GDM1 (cell line): ENCODE measurements around the gene SNN.

Experiments used
- DNase-seq: peaks from one replicate; lab custom pipeline; 2025; lab: John Stamatoyannopoulos, UW

SNN gene

GRCh38 chr16:11667221-11667823, 933 bp upstream of the SNN start:
- no peak for DNase-seq

GRCh38 chr16:11668623-11669379, 546 bp downstream of the SNN start:
- no peak for DNase-seq

GRCh38 chr16:11669380-11670146, 1.3 kb downstream of the SNN start:
- DNase-seq: no peak

GRCh38 chr16:11670171-11671131, 2.2 kb downstream of the SNN start:
- DNase-seq: no peak

- no peak for DNase-seq
Measured at GRCh38 chr16:11671271-11671670, 3.0 kb downstream of the SNN start.

GRCh38 chr16:11671676-11672075, 3.4 kb downstream of the SNN start:
- DNase-seq: no peak

- DNase-seq: no peak
Measured at GRCh38 chr16:11672206-11673090, 4.2 kb downstream of the SNN start.

GRCh38 chr16:11673091-11674000, 5.1 kb downstream of the SNN start:
- no peak for DNase-seq

GRCh38 chr16:11674001-11674817, 6.0 kb downstream of the SNN start:
- DNase-seq: no peak

- no peak for DNase-seq
Measured at GRCh38 chr16:11674818-11675560, 6.7 kb downstream of the SNN start.

- no peak for DNase-seq
Measured at GRCh38 chr16:11675561-11676511, 7.6 kb downstream of the SNN start.

- DNase-seq: no peak
Measured at GRCh38 chr16:11676799-11677198, 8.5 kb downstream of the SNN start.

- DNase-seq: no peak
Measured at GRCh38 chr16:11677451-11677951, 9.2 kb downstream of the SNN start.

- DNase-seq: no peak
Measured at GRCh38 chr16:11677959-11678881, 10.0 kb downstream of the SNN start.

GRCh38 chr16:11679250-11679649, 11.0 kb downstream of the SNN start:
- DNase-seq: no peak
